ENCODE data around the gene TMC6.

GRCh38 chr17:78062596-78062995, 66.0 kb downstream of the TMC6 start:
- TF ChIP-seq GATA2 (IDR thresholded peaks at IDR 0.05; ENCODE audit: low read depth, low read length), result no peak
- TF ChIP-seq GATA3 (IDR thresholded peaks at IDR 0.05; ENCODE audit: low read depth, low read length), result no peak

All from SH-SY5Y (cell line).